ENCODE data around the gene NECTIN4. TPM values are rescaled to one million over a fixed set of nuclear protein-coding genes. Genes with fewer than 3 reads are reported as not detected.

NECTIN4 gene
- polyA plus RNA-seq, 1 experiment: not detected

DNA sequence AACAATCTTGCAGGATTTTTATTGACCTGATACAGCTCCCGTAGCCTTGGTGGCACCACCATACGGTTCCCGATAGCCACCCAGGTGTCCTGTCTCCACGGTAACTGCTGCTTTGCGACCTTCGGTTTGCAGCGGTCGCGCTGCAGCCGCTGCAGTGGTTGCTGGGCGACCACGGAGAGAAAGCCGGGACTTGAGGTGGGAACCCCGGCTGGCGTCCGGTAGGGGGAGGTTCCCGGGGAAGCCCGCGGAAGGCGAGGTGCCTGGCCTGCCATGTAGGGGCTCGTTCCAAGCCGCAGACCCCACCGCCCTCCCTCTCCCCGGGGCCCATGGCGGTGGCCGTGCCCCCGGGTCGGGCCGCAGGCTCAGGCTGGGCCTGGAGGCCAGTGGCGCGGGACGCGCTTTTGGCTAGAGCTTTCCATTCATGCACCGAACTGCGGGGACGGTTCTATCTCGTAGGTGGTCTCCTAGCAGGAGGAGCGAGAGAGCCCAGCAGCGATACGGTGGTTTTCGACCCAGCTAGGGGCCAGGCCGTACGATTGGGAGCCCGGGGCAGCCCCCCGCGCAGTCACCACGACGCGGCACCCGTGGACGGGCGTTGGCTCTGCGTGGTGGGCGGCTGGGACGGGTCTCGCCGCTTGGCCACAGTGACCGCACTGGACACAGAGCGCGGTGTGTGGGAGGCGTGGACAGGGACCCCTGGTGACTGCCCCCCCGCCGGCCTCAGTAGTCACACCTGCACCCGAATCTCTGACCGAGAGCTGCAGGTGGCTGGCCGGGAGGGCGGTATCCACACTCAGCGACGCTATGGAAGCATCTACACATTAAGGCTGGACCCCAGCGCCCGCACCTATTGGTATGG lies 9.1 kb upstream of the NECTIN4 start, which contains the start of gene KLHDC9:
TSS of gene KLHDC9 (plus strand) at position 152 of the 859 bp plus-strand sequence. CDS start at position 327, 175 bp downstream.
- ChIA-PET CTCF (interaction anchor here (0.6 to 8.9 kb wide), 38 partner anchors 8 to 1169 kb away, joined by 3 to 132 read pairs (median 6); partner anchors contain the start of genes ARHGAP30, DEDD, F11R and NECTIN4), POLR2A (no interaction called here)
- Histone ChIP-seq H3K36me3 (ENCODE audit: control insufficient read depth, insufficient read depth, low read length) (peaks cover 6% of the 10 kb centered on the region), H3K27me3 (ENCODE audit: control insufficient read depth, insufficient read depth, low read length) (no peaks in the 10 kb centered on the region), H3K4me3 (ENCODE audit: low read depth, low read length) (peak within 1 kb of the TSS; percentile 66)
- TF ChIP-seq, protein P1, sequence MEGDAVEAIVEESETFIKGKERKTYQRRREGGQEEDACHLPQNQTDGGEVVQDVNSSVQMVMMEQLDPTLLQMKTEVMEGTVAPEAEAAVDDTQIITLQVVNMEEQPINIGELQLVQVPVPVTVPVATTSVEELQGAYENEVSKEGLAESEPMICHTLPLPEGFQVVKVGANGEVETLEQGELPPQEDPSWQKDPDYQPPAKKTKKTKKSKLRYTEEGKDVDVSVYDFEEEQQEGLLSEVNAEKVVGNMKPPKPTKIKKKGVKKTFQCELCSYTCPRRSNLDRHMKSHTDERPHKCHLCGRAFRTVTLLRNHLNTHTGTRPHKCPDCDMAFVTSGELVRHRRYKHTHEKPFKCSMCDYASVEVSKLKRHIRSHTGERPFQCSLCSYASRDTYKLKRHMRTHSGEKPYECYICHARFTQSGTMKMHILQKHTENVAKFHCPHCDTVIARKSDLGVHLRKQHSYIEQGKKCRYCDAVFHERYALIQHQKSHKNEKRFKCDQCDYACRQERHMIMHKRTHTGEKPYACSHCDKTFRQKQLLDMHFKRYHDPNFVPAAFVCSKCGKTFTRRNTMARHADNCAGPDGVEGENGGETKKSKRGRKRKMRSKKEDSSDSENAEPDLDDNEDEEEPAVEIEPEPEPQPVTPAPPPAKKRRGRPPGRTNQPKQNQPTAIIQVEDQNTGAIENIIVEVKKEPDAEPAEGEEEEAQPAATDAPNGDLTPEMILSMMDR (IDR thresholded peaks at IDR 0.05; ENCODE audit: insufficient read depth, low read depth, low read length): peak; percentile 39; the same call in 1 of the 2 replicates
- DNase-seq (ENCODE audit: low read depth): no peak

DNA sequence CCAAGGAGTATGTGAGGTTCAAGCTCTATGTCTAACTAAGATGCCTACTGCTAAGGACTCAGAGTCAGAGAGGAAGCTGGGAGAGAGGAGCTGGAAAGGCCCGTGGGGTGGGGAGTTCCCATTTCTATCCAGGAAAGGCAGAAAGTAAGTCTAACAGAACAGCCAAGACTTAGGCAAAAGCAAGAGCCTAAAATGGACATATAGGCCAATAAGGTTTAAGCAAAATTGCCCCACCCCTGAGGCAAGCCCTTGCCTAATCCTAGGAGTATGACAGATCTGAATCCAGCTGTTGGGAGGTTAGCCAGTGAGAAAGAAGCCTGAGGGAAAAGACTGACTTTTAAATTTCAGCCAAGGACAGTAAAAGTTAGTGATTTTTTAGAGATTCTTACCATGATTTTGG lies 7.2 kb upstream of the NECTIN4 start:
- no peak for DNase-seq (ENCODE audit: low read depth)
- no peak overlapping the region for H3K4me3 ChIP-seq (ENCODE audit: low read depth, low read length)
- no peaks in the 10 kb centered on the region for H3K27me3 ChIP-seq (ENCODE audit: control insufficient read depth, insufficient read depth, low read length)
- POLR2A ChIA-PET: no interaction called here
- CTCF ChIA-PET: interaction anchor here (1.0 to 8.9 kb wide), 16 partner anchors 11 to 371 kb away, joined by 3 to 132 read pairs (median 11); partner anchors contain the start of genes ARHGAP30, DEDD, F11R and NECTIN4
- H3K36me3 ChIP-seq (ENCODE audit: control insufficient read depth, insufficient read depth, low read length): 0 out of 2 replicates have a peak, but pooled peaks cover 1% of the 10 kb centered on the region
- TF ChIP-seq, protein P1 (IDR thresholded peaks at IDR 0.05; ENCODE audit: insufficient read depth, low read depth, low read length): no peak

DNA sequence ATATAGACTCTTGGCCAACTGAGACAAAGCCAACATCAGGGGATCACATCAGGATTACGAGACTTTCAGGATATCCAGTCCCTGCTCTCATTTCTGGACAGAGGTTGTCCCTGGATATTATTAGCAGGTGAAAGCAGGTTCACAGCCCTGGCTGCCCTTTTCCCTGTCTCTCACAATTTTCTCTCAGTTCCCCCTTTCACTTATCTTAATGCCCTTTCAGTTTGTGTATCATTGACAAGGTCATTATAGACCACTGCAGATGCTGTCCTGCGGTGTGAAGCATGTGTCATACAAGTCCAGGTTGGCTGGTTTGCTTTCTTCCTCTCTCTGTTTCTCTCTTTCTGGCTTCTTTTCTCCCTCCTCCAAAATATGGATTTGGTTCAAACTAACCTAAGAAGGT lies 6.7 kb upstream of the NECTIN4 start:
- TF ChIP-seq, protein P1 (IDR thresholded peaks at IDR 0.05; ENCODE audit: insufficient read depth, low read depth, low read length): no peak
- H3K4me3 ChIP-seq (ENCODE audit: low read depth, low read length): no peak overlapping the region
- CTCF ChIA-PET: interaction anchor here (1.0 to 8.9 kb wide), 10 partner anchors 10 to 125 kb away, joined by 4 to 132 read pairs (median 39); partner anchors contain the start of genes ARHGAP30, DEDD, NECTIN4 and NIT1
- 0 out of 2 replicates have a peak, but pooled peaks cover 1% of the 10 kb centered on the region for H3K36me3 ChIP-seq (ENCODE audit: control insufficient read depth, insufficient read depth, low read length)
- no peak for DNase-seq (ENCODE audit: low read depth)
- H3K27me3 ChIP-seq (ENCODE audit: control insufficient read depth, insufficient read depth, low read length): no peaks in the 10 kb centered on the region
- POLR2A ChIA-PET: no interaction called here

DNA sequence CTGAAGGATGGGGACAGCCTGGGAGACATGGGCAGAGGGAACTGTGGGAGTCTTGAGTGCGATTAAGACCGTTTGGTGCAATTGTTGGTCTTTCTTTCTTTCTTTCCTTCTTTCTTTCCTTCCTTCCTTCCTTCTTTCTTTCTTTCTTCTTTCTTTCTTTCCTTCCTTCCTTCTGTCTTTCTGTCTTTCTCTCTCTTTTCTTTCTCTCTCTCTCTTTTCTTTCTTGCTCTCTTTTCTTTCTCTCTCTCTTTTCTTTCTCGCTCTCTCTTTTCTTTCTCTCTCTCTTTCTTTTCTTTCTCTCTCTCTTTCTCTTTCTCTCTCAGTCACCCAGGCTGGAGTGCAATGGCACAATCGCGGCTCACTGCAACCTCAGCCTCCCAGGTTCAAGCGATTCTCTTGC lies 5.9 kb upstream of the NECTIN4 start:
- Histone ChIP-seq H3K4me3 (ENCODE audit: low read depth, low read length) (no peak overlapping the region), H3K27me3 (ENCODE audit: control insufficient read depth, insufficient read depth, low read length) (no peaks in the 10 kb centered on the region), H3K36me3 (ENCODE audit: control insufficient read depth, insufficient read depth, low read length) (no peaks in the 10 kb centered on the region)
- TF ChIP-seq, protein P1 (IDR thresholded peaks at IDR 0.05; ENCODE audit: insufficient read depth, low read depth, low read length): no peak
- ChIA-PET POLR2A (no interaction called here), CTCF (interaction anchor here (5.4 to 8.9 kb wide), 3 partner anchors 9 to 96 kb away, joined by 80 to 132 read pairs (median 96); partner anchors contain the start of genes ARHGAP30 and NECTIN4)
- DNase-seq (ENCODE audit: low read depth): no peak

DNA sequence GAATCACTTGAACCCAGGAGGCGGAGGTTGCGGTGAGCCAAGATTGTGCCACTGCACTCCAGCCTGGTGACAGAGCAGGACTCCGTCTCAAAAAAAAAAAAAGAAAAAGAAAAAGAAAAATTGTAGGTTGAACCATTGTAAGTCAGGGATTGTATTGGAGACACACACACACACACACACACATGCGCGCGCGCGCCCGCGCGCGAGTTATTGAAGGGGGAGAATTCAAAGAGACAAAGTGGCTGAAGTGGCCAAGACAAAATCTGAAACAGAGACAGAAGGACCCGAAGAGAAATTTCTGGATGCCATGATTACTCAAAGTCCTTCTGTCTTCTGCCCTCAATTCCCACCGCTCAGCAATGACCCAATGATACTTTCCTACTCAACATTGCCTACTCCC lies 5.1 kb upstream of the NECTIN4 start:
- no peaks in the 10 kb centered on the region for H3K27me3 ChIP-seq (ENCODE audit: control insufficient read depth, insufficient read depth, low read length)
- ChIA-PET CTCF (interaction anchor here (1.1 to 8.9 kb wide), 4 partner anchors 9 to 106 kb away, joined by 3 to 132 read pairs (median 88); partner anchors contain the start of genes ARHGAP30 and NECTIN4), POLR2A (no interaction called here)
- DNase-seq (ENCODE audit: low read depth): no peak
- H3K4me3 ChIP-seq (ENCODE audit: low read depth, low read length): no peak overlapping the region
- TF ChIP-seq, protein P1 (IDR thresholded peaks at IDR 0.05; ENCODE audit: insufficient read depth, low read depth, low read length): no peak
- no peaks in the 10 kb centered on the region for H3K36me3 ChIP-seq (ENCODE audit: control insufficient read depth, insufficient read depth, low read length)
